Stimulated activated CD4-positive, alpha-beta T cell treated with anti-CD3 and anti-CD28 coated beads, TNF-alpha, amount 100 ng/mL, for 48 hours (primary cell): ENCODE data around the gene ZNF385D.

Source experiments
- DNase-seq, 3 donors: peaks; one replicate each; pipeline ENCODE4 v3.0.0-alpha.2; 2020; ENCODE audit warnings: low read depth in 3 of 3

ZNF385D gene, protein sequence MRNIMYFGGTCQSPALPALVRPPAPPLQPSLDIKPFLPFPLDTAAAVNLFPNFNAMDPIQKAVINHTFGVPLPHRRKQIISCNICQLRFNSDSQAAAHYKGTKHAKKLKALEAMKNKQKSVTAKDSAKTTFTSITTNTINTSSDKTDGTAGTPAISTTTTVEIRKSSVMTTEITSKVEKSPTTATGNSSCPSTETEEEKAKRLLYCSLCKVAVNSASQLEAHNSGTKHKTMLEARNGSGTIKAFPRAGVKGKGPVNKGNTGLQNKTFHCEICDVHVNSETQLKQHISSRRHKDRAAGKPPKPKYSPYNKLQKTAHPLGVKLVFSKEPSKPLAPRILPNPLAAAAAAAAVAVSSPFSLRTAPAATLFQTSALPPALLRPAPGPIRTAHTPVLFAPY

DNA sequence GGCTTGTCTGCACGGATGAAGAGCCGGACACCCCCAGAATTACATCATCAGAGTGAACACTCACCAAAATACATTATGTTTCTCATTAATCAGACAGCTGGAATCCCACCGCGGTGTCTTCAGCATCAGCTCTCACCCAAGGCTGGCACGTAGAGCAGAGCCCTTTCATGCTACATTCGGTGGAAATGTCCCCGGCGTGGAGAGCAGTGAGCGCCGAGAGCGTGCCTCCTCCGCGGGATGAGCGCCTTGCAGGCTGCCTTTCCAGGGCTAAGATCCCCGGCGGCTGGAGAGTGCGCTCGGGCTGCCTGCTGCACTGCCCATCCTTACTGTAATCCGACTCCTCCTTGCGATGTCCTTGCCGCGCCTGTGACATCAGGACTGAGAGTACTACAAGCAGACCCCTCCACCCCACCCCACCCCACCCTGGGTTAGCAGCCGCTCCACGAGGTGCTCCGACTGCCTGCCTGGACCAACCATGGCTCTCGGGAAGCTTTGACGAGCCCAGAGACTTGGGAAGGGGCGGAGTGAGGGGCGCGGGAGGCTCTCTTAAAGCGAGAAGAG is at the start of gene ZNF385D:
Gene ZNF385D, minus strand, starts transcription at position 380 of the 561 bp plus-strand sequence. Its CDS starts 294 bp downstream, at position 86.
- no peak for DNase-seq

DNA sequence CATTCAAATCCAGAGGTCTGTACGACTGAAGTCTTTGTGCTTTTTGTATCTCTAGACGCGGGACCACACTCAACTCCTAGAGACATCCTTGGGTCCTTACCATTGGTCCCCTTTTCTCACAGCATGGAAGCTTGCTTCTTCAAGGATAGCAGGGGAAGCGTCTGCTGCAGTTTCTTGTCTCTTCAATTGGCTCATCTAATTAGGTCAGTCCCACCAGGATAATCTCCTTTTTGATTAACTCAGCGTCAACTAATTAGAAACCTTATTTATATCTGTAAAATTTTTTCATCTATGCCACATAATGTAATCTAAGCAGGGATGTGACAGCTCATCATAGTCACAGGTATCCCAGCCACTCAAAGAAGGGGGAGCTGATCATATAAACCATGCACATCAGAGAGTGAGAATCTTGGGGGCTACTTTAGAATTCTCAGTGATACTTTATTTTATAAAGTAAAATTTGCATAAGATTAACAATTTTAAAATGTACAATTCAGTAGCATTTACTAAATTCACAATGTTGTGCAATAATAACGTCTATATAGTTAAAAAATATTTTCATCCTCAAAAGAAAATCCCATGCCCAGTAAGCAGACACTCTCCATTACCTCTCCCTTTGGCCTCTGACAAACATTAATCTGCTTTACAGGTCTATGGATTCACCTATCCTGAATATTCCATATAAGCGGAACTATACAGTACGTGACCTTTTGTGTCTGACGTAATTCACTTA is 47.5 kb upstream of the ZNF385D start:
- DNase-seq: no peak

- no peak for DNase-seq
Observed at GRCh38 chr3:21795921-21796320, 44.9 kb upstream of the ZNF385D start.

- DNase-seq: no peak
Observed at GRCh38 chr3:21795152-21795837, 44.3 kb upstream of the ZNF385D start.

DNA sequence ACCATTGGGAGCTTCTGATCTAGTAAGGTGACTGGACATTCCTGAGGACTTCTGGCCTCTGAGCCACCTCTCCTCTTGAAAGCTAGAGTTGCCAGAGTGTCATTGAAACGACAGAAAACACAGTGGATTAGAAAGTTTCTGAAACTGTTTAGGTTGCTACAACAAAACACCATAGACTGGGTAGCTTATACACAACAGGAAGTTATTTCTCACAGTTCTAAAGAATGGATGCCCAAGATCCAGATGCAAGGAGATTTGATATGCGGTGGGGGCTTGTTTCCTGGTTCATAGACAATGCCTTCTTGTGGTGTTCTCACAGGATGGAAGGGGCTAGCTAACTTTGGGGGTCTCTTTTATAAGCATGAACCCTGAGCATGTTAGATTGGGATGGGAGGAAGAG is 43.3 kb upstream of the ZNF385D start:
- DNase-seq: no peak

GRCh38 chr3:21792176-21792575 is 41.2 kb upstream of the ZNF385D start:
- DNase-seq: no peak

DNA sequence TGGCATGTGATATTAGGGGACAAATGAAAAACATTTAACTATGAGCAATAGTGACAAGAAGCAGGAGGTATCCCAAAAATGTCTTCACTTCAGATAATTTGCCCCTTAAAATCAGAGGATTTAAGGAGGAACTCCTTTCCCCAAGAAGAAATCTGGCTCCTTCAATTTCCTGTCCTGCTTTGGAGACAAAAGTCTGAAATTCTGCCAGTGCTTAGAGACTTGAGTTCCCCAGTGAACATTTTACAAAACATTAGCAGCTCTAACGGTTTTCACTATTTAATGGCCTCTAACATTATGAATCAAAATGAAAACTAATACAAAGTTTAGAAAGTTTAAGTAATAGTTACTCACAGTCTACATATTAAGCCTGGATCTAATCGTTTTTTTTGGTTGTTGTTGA is 40.3 kb upstream of the ZNF385D start:
- DNase-seq: no peak

- DNase-seq: no peak
Observed at GRCh38 chr3:21790466-21790865, 39.5 kb upstream of the ZNF385D start.

DNA sequence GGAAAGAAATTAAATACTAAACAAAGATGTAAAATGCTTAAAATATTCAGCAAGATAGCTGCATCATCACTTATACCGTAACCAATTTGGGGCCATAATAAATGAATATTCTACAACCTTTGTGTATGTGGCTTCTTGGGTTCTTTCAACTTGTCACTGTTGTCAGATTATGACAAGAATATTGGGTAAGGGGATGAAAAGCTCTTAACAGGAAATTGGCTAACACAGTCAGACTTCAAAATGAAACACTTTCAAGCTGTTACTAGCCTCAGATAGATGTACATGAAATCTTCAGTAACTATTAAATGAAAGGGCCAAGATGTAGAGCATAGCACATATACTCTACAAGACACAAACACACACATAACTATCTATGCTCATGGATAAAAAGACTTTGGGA is 38.7 kb upstream of the ZNF385D start:
- no peak for DNase-seq

- no peak for DNase-seq
Observed at GRCh38 chr3:21786438-21786797, 35.4 kb upstream of the ZNF385D start.

DNA sequence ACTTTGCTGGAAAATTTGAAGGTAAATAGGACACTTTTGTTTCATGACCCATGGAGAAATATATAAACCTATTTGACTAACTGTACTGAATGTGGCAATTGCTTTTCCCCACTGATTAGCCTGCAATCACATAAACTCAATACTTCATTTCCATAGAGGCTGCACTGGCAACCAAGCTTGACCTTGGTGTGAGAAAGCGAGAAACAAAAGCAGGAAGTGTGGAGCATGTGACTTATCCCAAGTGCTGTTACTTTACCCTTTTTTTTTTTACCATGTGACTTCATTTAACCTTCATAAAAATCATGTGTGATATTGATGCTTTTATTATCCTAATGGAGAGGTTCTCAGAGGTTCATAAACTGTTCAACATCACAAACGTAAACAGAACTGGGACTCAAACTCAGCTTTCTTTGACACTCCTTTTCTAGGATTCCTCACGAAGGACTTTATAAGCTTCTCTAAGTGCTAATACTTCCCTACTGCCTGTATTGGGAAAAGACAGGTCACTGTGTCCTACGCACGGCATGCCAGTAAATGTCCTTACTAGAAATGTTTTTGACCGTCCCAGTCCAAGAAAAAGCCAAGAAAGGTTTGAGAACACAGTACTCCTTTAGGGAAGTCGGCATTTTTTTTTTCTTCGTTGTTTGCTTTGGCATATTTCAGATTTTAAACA is 34.9 kb upstream of the ZNF385D start:
- DNase-seq: no peak

GRCh38 chr3:21783839-21784238 is 32.8 kb upstream of the ZNF385D start:
- DNase-seq: no peak

- DNase-seq: no peak
Observed at GRCh38 chr3:21781355-21781754, 30.3 kb upstream of the ZNF385D start.

DNA sequence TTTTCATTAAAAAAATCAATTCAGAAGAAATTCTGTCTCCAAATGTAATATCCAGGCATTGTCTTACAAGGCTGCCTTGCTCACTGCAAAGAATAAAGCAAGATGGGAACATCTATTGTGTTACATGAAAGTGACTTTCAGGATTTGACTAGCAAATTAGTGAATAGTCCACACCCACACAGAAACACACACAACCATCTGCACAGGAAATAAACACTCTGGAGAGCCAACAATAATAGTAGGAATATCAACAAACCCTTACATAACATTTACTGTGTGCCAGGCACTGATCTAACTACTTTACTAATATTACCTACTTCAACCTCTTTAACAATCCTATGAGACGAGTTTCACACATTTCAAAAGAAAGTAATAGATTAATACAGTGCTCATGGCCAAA is 28.9 kb upstream of the ZNF385D start:
- DNase-seq: no peak

GRCh38 chr3:21778715-21779114 is 27.7 kb upstream of the ZNF385D start:
- DNase-seq: no peak

DNA sequence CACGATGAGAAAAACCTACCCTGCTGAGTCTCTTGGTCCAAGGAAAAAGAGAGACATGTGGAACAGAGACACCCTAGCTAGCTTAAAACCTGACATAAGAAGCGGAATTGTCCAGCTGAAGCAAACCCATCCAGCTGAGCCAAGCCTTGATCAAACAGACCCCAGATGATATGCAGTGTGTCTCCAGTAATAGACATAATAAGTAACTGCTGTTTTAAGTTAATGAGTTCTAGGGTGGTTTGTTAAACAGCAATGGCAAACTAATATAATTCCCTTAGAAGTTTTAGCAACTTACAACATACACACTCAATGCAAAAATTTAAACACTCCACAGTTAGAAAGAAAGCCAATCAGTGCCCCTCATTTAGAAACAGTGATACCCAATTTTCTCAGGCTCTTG is 26.8 kb upstream of the ZNF385D start:
- no peak for DNase-seq

GRCh38 chr3:21766002-21766401 is 15.0 kb upstream of the ZNF385D start:
- DNase-seq: no peak

- no peak for DNase-seq
Observed at GRCh38 chr3:21755896-21756295, 4.9 kb upstream of the ZNF385D start.

GRCh38 chr3:21754839-21755238 is 3.8 kb upstream of the ZNF385D start:
- no peak for DNase-seq

DNA sequence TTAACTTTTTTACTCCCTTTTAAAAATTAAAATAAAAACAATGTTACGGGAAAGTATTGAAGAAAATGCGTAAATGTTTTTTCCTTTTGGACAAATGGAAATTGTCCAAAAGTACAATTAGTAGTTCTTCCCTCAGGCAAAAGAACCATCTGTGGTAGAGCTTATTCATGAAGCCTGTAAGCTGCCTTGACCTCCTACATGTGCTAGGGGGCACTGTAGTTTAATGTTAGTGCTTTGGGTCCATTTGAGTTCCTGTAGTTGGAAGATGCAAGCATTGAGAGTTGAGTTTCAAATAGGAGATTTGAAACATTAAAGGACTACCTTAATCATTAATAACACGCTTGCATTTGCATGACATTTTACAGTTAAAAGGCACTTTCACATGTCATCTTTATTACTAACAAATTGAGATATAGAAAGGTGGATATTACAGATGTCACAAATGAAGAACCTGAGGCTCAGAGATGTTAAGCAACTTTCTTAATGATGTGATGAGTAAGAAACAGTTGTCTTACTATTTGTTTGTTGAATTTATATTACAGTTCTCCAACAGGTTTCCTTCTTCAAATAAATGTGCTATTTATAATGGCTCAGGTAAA is 1.8 kb upstream of the ZNF385D start:
- no peak for DNase-seq

- no peak for DNase-seq
Observed at GRCh38 chr3:21751886-21752285, 876 bp upstream of the ZNF385D start.
